ENCODE results near the gene TNS3. TPM values are rescaled to one million over a fixed set of nuclear protein-coding genes. Genes with fewer than 3 reads are reported as not detected.

Gene TNS3
- total and polyA plus RNA-seq, 2 donors (not counting 3 experiments of a cell fraction or from before 2014, with no cell fraction given): 10.4 to 45.1 TPM

- Histone ChIP-seq H3K9me3 (replicated peaks; ENCODE audit: control insufficient read depth, insufficient read depth, low read length) (no peaks in the 10 kb centered on the region), H3K9me1 (replicated peaks; ENCODE audit: control insufficient read depth, extremely low read depth, insufficient read depth, low read length) (no peaks in the 10 kb centered on the region), H4K20me1 (replicated peaks; ENCODE audit: control insufficient read depth, extremely low read depth, insufficient read depth, low read length) (no peaks in the 10 kb centered on the region), H3K27ac (ENCODE audit: insufficient read depth, low read depth, low read length) (no peak overlapping the region), H3K9ac (replicated peaks; ENCODE audit: extremely low read depth, insufficient read depth, low read length) (no peak overlapping the region), H2AFZ (ENCODE audit: low read depth, low read length) (no peak overlapping the region), H3K4me1 (ENCODE audit: control insufficient read depth, extremely low read depth, insufficient read depth, low read length) (peaks cover 12% of the 10 kb centered on the region), H3K4me3 (replicated peaks in 1 of 3; ENCODE audit: insufficient read depth in 1 of 3, low read depth in 1 of 3, low read length in 3 of 3) (no peak overlapping the region), H3K4me2 (ENCODE audit: insufficient read depth, low read length) (no peak overlapping the region), H3K27me3 (ENCODE audit: control insufficient read depth in 2 of 2, insufficient read depth in 2 of 2, low read length in 2 of 2) (no peaks in the 10 kb centered on the region), H3K79me2 (ENCODE audit: control insufficient read depth, insufficient read depth, low read length) (no peaks in the 10 kb centered on the region), H3K36me3 (ENCODE audit: control insufficient read depth in 2 of 2, extremely low read depth in 1 of 2, insufficient read depth in 2 of 2, low read length in 2 of 2) (no peaks in the 10 kb centered on the region)
- POLR2A ChIA-PET: no interaction called here
- dilution Hi-C loops (cut with MboI; ENCODE audit: extremely low pct_ligation_motif_present, low sequenced_read_pairs): no loop called here
- no TSS peak for BruUV-seq (replicated peaks)
- FAIRE-seq (no peak), DNase-seq (ENCODE audit: low read depth, low spot score) (no peak)
- no peak for TF ChIP-seq CTCF (IDR thresholded peaks at IDR 0.05; ENCODE audit: extremely low read depth in 1 of 2, insufficient read depth in 1 of 2, low read depth in 1 of 2, low read length in 2 of 2)
- CTCF ChIA-PET: interaction anchor here (1.2 to 1.5 kb wide), 2 partner anchors 10 to 14 kb away, joined by 4 to 5 read pairs; no protein-coding TSS in a partner anchor
- intact Hi-C loops (cut with micrococcal nuclease): no loop called here
These were observed 110.1 kb downstream of the TNS3 start for GRCh38 chr7:47471831-47472230.

- POLR2A ChIA-PET: no interaction called here
These were observed 110.6 kb downstream of the TNS3 start for GRCh38 chr7:47471358-47471703.

More at GRCh38 chr7:47471358-47471703, 110.6 kb downstream of the TNS3 start:
- no peaks in the 10 kb centered on the region for H3K79me2 ChIP-seq (ENCODE audit: control insufficient read depth, insufficient read depth, low read length)
- H3K36me3 ChIP-seq (ENCODE audit: control insufficient read depth in 2 of 2, extremely low read depth in 1 of 2, insufficient read depth in 2 of 2, low read length in 2 of 2): no peaks in the 10 kb centered on the region
- no peak for TF ChIP-seq POLR2A (IDR thresholded peaks at IDR 0.05; ENCODE audit: low read depth, low read length)
- no peak for TF ChIP-seq POLR2AphosphoS5 (IDR thresholded peaks at IDR 0.05; ENCODE audit: insufficient read depth, low read depth, low read length)
- no peak for TF ChIP-seq MYC (IDR thresholded peaks at IDR 0.05; ENCODE audit: low read depth, low read length)
- TF ChIP-seq CTCF (IDR thresholded peaks at IDR 0.05; ENCODE audit: extremely low read depth in 1 of 2, insufficient read depth in 1 of 2, low read depth in 1 of 2, low read length in 2 of 2): no peak
- no peak for TF ChIP-seq EZH2 (IDR thresholded peaks at IDR 0.05; ENCODE audit: borderline replicate concordance, low read depth, low read length, severe bottlenecking)
- no peak overlapping the region for H2AFZ ChIP-seq (ENCODE audit: low read depth, low read length)
- no peak for FAIRE-seq
- no peak overlapping the region for H3K27ac ChIP-seq (ENCODE audit: insufficient read depth, low read depth, low read length)
- intact Hi-C loops (cut with micrococcal nuclease) (no loop called here), dilution Hi-C loops (cut with MboI; ENCODE audit: extremely low pct_ligation_motif_present, low sequenced_read_pairs) (no loop called here)
- CTCF ChIA-PET: interaction anchor here (1.2 to 1.5 kb wide), 2 partner anchors 10 to 14 kb away, joined by 4 to 5 read pairs; no protein-coding TSS in a partner anchor
- H3K27me3 ChIP-seq (ENCODE audit: control insufficient read depth in 2 of 2, insufficient read depth in 2 of 2, low read length in 2 of 2): no peaks in the 10 kb centered on the region
- BruUV-seq (replicated peaks): no TSS peak
- DNase-seq (ENCODE audit: low read depth, low spot score): no peak
- H3K4me3 ChIP-seq (replicated peaks in 1 of 3; ENCODE audit: insufficient read depth in 1 of 3, low read depth in 1 of 3, low read length in 3 of 3): no peak overlapping the region
- H3K4me2 ChIP-seq (ENCODE audit: insufficient read depth, low read length): no peak overlapping the region
- no peak overlapping the region for H3K9ac ChIP-seq (replicated peaks; ENCODE audit: extremely low read depth, insufficient read depth, low read length)
- H3K9me3 ChIP-seq (replicated peaks; ENCODE audit: control insufficient read depth, insufficient read depth, low read length): no peaks in the 10 kb centered on the region
- H3K9me1 ChIP-seq (replicated peaks; ENCODE audit: control insufficient read depth, extremely low read depth, insufficient read depth, low read length): no peaks in the 10 kb centered on the region
- H3K4me1 ChIP-seq (ENCODE audit: control insufficient read depth, extremely low read depth, insufficient read depth, low read length): peaks cover 12% of the 10 kb centered on the region
- no peaks in the 10 kb centered on the region for H4K20me1 ChIP-seq (replicated peaks; ENCODE audit: control insufficient read depth, extremely low read depth, insufficient read depth, low read length)

Data from endothelial cell of umbilical vein (primary cell).